Endothelial cell of hepatic sinusoid (primary cell): ENCODE results near the gene RAD21L1.

ENCODE experiments used
- in situ Hi-C: cut with HindIII; loops from 2 replicates; pipeline ENCODE4 v1.10.0; 2017; ENCODE audit warnings: low sequenced_read_pairs

The RAD21L1 gene

DNA sequence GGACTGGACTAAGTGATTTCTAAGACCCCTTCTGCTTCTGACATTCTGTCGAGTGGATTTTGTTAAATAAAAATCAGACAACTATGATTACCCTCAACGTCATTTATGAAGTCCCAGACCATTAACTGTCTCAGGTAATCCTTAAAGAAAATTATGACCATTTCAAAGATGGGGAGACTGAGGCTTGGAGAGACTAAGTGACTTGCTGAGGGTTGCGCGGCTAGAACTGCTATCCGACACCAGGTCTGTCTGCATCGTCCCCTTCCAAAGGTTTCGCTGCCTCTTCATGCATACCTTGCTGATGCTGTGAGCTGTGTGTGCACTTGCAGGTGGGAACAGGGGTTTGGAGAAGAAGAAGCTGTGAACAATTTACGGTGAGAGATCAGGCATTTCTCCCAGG, 43.4 kb downstream of the RAD21L1 start:
- in situ Hi-C loops = no loop called here

DNA sequence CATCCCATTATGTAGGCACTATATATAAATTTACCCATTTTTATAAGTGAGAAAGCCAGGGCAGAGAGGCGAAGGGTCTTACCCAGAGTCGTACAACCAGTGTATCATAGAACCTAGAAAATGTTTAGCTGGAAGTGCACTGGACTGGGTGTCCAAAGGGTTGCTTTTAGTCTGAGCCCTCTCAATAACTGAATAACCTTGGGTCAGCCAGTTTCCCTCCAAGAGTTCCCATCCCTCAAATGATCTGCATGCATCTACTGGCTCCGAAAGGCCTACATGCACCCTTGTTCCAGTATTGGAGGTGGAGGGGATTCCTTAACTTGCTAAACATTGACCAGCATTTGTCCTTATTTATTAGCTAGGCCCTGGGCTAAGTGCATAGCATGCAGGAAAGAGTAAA, 44.0 kb downstream of the RAD21L1 start:
- in situ Hi-C loops = no loop called here

DNA sequence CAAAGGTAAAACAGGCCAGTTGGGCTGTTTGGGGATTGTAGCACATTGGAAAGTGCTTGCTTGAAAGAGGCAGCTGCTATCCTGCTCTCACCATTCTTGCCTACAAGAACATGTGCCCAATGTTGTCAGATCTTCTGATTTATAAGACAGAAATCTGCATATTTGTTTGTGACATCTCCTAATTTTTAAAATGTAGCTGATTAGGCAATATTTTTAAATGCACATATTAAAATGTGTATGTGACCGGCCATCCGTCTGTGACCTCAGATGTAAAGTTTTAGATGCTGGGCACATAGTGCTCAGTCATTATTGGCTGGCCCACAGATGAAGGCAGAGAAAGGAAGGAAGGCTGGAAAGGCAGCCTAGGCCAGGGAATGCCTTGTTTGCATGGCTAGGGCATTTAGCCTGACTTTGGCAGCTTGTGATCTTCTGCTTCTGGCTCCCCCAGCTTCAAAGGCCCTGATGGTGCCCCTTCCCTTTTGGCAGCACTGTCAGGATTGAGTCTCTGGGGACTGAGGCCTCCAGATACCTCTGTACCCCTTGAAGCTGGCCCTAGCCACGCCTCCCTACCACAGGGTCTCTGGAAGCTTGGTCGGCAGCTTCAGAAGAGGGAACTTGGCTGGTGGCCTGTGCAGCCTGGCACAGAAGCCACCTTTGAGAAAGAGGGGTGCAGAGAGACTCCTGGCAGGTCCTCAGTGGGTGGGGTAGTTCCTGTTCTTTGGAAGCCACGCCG, 46.7 kb downstream of the RAD21L1 start:
- in situ Hi-C loops = no loop called here

DNA sequence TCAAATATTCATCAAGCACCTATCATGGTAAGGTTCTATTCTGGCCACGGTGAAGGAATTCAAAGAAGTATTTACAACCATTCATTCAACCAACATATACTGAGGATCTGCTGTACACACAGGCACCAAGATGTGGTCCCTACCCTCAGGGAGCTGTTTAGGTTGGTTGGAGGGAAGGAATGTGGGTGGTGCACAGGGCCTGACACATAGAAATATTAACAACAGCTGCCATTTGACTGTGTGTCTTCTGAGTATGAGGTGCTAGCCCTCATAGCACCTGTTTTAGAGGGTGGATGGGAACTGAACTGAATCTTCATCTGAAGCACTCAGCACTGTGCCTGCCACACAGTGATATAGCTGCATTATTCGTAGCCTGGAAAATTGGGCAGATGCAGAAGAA, 47.5 kb downstream of the RAD21L1 start:
- in situ Hi-C loops = no loop called here

DNA sequence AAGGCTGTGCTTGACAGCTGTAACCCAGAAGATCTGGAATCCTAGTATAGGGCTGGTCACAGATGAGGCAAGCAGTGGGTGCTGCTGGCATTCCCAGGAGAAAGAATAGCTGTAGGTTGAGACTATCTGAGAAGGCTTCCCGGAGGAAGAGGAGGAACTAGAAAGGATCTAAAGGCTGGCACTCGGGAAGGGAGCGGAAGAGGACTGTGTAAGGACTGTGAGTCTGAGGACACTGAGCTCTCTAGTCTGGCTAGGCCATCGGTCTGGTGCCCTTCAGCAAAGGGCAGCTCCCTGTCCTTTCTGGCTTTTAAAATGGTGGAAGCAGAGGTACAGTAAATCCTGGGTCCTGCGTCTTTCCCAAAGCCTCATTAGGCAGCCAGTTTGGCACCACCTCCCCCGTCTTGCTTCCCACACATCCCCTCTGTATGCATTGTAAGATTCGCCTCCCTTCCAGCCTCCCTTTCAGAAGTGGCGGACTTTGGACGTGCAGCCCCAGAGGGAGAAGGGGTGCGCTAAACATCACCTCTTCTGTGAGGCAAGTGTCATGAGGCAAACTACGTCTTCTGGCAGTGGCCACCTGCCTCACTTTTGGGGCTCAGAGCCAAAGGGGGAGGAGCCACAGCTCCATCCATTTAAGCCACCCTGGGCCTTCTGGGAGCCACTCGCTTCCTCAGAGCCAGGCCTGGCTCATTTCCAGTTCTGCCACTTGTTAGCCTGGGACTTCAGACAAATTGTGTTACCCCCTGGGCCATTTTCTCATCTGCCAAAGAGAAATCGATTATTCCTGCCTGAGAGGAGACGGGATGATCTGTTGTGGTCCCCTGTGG, 48.9 kb downstream of the RAD21L1 start:
- in situ Hi-C loops = no loop called here

DNA sequence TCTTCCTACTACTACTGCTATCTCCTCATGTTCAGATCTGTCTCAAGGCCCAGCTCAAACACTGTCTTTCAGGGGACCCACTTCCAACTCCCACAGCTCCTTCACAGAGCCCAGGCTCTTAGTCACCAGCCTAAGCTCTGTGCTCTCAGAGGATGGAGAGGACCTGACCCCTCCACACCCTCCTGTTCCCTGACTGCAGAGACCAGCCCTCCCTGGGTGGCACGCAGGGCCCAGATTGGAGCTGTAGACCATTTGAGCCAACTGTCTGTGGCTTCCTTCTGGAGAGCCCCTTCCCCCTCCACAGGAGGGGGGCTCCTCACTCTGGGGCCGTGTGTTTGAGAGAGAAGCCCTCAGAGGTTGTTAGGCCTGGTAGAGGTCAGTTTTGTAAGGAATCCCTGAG, 50.1 kb downstream of the RAD21L1 start:
- in situ Hi-C loops = no loop called here

DNA sequence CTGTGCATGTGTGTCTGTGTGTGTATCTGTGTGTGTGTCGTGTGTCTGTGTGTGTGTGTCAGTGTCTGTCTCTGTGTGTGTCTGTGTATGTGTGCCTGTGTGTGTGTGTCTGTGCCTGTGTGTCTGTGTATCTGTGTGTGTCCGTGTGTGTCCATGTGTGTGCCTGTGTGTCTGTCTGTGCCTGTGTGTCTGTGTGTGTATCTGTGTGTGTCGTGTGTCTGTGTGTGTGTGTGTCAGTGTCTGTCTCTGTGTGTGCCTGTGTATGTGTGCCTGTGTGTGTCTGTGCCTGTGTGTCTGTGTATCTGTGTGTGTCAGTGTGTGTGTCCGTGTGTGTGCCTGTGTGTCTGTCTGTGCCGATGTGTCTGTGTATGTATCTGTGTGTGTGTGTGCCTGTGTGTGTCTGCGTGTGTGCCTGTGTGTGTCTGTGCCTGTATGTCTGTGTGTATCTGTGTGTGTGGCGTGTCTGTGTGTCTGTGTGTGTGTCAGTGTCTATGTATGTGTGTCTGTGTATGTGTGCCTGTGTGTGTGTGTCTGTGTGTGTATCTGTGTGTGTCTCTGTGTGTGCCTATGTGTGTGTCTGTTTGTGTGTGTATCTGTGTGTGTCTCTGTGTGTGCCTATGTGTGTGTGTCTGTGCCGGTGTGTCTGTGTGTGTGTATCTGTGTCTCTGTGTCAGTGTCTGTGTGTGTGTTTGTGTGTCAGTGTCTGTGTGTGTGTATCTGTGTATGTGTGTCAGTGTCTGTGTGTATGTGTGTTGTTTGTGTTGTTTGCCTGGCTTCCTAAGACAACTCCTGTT, 51.9 kb downstream of the RAD21L1 start:
- in situ Hi-C loops = no loop called here

DNA sequence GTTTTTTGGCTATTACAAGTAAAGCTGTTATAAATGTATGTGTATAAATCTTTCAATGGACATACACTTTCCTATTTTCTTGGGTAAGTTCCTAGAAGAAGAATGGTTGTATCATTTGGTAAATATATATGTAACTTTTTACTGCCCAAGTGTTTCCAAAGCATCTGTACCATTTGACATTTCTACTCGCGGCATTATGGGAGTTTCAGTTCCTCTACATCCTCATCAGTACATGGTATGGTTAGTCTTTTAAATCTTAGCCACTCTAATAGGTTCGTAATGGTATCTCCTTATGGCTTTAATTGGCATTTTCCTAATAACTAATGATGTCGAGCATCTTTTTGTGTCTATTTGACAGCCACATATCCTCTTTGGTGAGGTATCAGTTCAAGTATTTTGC, 53.1 kb downstream of the RAD21L1 start:
- in situ Hi-C loops = no loop called here

DNA sequence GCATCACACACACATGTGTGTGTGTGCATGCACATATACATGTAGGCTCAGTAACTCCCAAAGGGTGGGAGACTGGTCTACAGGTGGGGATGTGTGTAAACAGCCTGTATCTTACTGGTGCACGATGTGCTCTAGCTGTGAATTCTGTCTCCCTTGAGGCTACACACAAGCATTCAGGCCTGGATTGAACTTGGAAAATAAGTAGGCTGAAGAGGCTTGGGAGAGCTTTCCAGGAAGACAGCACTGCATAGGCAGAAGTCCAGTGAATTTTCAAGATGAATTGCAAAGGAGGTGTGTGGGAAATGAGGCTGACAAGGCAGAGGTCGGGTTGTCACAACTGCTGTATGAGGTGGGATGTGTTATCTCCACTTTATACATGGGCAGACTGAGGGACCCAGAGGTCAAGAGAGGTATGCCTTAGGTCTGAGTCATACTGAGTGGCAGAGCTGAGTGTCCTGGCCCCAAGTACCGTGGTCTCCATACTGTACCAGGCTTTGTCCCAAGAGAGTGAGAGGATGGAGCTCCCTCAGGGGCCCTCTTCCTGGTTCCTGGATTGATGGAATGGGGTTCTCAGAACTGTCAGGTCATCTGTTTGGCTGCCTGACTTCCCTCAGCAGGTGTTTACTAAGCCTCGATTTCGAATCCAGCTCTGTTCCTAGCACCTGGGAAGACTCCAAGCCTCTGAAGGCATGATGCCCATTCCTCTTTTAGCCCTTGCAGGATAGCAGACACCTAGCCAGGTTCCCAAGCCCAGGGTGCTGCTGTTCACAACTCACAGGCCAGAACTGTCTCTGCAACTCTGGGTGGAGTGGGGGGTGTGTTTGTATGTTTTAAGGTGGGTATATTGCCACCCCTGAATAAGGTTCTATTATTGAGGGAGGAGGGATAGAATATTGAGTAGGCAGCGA, 54.6 kb downstream of the RAD21L1 start:
- in situ Hi-C loops = no loop called here

DNA sequence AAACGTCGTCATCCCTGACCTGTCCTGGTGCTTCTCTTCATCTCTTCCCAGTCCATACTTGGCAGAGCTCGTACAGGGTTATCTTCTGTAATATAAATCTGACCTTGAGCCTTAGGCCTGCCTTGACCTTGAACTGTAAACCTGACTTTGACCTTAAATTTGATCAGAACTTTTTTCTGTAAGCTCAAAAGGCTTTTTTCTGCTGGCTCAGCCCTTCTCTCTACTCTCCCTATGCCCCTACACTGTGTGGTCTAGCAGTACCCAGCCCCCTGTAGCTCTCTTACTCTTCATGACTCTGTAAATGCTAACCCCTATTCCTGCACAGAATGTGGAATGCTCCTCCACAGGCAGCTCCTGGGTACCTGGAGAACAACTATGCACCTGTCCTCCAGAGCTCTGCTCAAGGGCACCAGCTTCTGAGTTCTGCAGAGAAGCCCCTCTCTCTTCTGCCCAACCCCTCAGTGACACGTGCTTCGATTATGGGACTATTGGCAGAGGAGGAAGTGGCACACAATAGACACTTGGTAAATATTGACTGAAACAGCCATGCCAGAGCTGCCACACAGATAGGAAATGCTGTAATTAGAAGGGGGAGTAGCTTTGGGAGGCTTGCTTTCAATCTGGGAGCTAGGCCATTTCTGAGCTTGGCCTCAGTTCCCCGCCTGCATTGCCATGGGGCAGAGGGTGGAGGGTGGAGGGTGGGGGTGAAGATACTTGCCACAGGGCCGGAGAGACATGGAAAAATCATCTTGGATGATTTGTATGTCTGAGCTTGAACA, 55.6 kb downstream of the RAD21L1 start:
- in situ Hi-C loops = no loop called here

DNA sequence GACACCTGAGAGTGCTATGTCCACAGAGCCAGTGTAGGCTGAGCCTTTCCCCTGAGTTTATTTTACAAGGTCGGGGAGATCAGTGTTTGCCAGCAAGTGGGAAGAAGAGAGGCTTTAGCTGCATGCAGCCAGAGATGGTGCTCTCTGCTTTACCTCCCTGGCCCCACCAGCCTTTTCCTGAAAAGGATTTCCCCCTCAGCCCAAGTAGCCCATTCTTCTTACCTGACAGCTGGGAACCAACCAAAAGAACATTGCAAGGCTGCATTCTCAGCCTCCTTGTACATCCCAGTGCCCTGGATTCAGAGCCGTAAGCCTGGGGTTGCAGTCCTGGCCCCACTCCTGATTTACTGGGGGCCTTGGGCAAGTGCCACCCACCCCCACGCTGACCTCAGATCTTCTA, 57.1 kb downstream of the RAD21L1 start:
- in situ Hi-C loops = no loop called here

DNA sequence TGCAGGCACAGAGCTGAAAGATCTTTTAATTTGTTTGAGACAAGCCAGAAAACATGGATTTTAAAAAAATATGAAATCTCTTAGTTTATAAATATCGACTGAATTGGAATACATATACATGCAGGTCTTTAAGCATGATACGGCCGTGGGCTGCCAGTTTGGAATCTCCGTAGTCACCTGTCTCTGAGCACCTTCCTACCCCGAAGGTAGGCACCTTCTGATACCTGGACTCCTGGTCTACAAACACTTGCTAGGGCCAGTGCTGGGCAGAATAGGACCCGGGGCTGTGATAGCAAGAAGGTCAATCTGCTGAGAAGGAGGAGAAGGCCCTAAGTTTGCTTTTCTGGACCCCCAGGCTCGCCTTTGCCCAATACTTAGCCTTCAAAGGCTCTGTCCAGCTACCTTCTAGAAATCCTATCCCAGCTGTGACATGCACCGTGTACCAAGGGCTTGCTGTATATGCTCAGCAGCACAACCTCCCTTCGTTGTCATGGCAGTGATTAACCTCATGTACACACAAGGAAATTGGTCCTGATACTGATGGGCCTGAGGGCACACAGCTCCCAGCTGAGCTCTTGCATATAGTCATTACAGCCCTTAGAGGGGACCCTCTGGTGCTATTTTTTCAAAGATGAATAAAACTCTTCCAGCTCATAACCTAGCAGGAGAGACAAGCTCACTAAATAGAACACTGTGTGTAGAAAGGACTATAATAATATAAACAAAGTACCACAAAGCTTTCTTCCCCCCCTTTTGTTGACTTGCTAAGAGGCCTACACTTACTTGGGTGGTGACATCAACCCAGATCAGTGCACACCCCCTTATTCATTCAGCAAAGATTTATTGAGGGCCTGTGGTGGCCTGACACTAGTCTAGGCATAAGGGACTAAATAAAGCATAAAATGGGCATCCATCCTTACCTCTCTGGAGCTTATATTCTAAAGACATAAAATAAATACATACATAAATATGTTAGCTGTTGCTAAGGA, 58.0 kb downstream of the RAD21L1 start:
- in situ Hi-C loops = no loop called here

DNA sequence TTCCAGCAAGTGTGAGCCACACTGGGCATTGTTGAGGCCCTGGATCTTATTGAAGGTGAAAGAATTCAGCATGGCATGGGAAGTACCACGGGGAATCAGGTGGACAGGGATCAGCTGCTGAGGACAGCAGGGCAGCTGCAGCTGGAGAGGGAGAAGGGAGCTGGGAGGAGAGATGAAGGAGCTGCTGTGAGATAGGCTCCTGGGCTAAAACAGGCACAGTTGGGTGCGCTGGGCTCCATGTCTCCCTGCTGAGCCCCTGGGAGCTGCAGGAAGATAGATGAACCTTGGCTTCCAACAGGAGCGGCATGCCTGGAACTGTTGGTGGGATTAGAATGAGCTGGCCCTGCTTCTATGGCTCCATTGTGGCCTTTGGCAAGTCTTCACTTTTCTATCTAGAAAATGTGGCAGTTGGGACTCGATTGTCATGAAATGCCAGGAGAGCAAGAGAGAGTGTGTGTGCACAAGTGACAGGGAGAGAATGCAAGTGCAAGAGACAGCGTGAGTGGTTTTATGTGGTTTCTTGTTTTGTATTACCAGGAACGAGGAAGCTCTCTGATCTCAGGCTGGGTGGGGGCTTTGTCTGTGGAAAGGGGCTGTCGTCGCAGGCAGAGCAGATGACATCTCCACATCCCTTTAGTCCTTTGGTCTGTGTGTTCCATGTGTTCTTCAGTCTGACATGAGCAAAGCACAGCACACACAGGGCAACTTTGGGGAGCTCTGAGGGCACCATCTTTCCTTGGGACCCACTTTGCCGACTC, 60.6 kb downstream of the RAD21L1 start:
- in situ Hi-C loops = no loop called here

DNA sequence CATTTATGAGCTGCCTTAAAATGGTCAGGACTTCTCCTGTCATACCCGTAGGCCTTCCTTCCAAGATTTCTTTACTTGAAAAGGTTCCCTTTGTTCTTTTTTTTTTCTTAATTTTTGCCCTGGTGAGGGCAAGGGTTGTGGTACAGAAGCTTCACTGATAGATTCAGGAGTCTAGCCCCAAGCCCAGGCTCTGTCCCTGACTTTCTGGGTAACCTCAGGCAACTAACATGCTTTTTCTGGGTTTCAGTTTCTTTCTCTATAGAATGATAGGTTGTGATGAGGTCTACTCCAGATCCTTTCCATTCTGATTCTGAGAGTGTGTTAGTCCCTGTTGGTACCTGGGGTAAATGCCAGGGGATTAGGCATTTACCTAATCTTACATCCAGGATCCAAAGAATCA, 61.5 kb downstream of the RAD21L1 start:
- in situ Hi-C loops = no loop called here

DNA sequence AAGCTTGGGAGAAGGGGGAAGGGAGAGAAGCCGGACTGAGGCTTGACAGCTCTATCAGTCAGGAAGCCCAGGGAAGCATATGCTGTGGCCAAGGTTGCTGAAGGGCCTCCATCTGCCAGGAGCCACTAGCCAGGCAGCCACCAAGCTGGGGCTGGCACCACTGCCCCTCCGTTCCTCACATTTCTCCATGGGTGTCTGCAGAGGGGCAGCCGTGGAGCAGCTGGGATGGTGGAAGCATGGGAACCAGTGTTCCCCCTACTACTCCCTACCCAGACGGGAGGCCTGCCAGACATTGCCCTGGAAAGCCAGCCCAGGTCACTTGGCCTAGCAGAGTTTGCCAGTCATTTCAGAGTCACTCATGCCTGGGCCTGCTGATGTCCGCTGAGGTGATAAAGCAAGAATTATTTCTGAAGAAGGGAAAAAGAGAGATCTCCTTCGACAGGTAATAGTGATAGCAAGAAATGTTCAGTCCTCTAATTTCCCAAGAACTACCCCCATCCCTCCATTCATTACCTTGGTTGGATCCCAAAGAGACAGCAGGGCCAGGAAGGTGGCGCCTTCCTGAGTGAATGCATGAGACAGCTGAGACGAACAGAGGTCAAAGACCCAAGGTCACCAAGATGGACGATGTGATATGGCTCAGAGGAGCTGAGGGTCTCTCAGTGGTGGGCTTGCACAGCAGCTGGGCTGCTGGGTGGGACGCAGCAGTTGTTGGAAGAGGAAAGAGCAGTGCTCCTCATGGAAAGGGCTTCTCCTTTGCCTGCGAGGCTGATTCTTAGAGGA, 62.1 kb downstream of the RAD21L1 start:
- in situ Hi-C loops = no loop called here

DNA sequence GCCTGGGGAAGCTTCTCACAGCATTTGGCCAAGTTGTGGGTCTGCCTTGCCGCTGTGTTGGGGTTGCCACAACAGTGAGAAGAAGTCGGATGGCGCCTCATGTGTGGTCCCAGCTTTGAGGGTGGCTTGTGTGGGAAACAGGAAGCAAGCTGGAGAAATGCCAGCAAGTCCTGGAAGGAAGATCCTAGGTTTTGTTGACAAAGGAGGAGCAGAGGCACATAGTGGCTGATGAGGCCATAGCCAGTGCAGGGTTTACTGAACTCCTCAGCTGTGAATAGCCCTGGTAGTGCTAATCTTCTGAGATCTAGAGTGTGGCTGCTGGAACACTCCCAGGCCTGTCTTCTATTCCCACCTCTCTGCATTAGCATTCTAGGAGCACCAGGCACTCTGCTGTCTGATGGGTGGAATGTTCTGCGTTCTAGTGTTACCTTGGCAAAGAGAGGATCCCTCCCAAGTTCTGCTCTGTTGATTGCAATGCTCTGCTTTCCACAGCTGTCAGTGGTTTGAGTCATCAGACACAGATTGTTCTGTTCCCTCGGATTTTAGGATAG, 65.4 kb downstream of the RAD21L1 start:
- in situ Hi-C loops = no loop called here

DNA sequence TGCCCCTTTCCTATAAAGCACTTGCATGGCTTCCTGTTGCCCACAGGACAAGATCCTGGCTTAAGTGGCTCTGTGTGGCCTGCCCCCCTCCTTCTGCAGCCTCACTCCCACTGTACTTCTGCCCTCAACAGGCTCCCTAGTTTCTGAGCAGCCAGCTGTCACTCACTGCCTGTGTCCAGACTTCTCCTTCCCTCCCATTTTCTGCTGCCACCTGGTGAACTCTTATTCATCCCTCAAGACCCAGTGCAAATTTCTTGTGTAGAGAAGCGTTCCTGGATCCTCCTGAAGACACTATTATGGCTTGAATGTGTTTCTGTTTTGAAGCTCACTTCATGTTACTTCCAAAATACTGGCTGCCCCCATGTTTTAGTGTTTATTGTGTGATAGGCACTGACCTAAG, 66.8 kb downstream of the RAD21L1 start:
- in situ Hi-C loops = no loop called here
